Smooth muscle cell (in vitro differentiated cells): ENCODE measurements around the gene C11orf24. TPM values are rescaled to one million over a fixed set of nuclear protein-coding genes. Genes with fewer than 3 reads are reported as not detected.

Source experiments
- DNase-seq: peaks from one replicate; lab custom pipeline; 2025; ENCODE audit not compliant: unreplicated experiment; lab: John Stamatoyannopoulos, UW
- H2AFZ ChIP-seq: fragments of 200-600 bp; sonication (generic); 2 replicates; pipeline ENCODE4 v1.6.0; 2016; ENCODE audit warnings: antibody characterized with exemption, low read depth, mild to moderate bottlenecking
- H3F3A ChIP-seq: fragments of 200-600 bp; sonication (generic); 2 replicates; pipeline ENCODE4 v1.6.0; 2017; ENCODE audit warnings: antibody characterized with exemption, low read depth
- H3K27ac ChIP-seq: fragments of 200-600 bp; sonication (generic); 2 replicates; pipeline ENCODE4 v1.5.1; 2016; ENCODE audit warnings: low read depth, mild to moderate bottlenecking
- H3K27me3 ChIP-seq: fragments of 200-600 bp; sonication (generic); 2 replicates; pipeline ENCODE4 v1.6.1; 2016; ENCODE audit warnings: low read depth, mild to moderate bottlenecking
- H3K36me3 ChIP-seq: fragments of 200-600 bp; sonication (generic); 2 replicates; pipeline ENCODE4 v1.5.1; 2016; ENCODE audit warnings: low read depth
- H3K4me1 ChIP-seq: fragments of 200-600 bp; sonication (generic); 2 replicates; pipeline ENCODE4 v1.5.1; 2016; ENCODE audit warnings: low read depth
- H3K4me2 ChIP-seq: fragments of 200-600 bp; sonication (generic); 2 replicates; pipeline ENCODE4 v1.6.0; 2016; ENCODE audit warnings: mild to moderate bottlenecking
- H3K4me3 ChIP-seq: fragments of 200-600 bp; sonication (generic); 2 replicates; pipeline ENCODE4 v1.5.1; 2016; ENCODE audit warnings: mild to moderate bottlenecking
- H3K79me2 ChIP-seq: fragments of 200-600 bp; sonication (generic); 2 replicates; pipeline ENCODE4 v1.6.0; 2016; ENCODE audit warnings: low read depth, mild to moderate bottlenecking
- H3K9ac ChIP-seq: fragments of 200-600 bp; sonication (generic); 2 replicates; pipeline ENCODE4 v1.6.0; 2016; ENCODE audit warnings: low read depth
- H3K9me3 ChIP-seq: fragments of 200-600 bp; sonication (generic); replicated peaks from 2 replicates; pipeline ENCODE4 v1.5.1; 2016; ENCODE audit warnings: low read depth
- H4K20me1 ChIP-seq: fragments of 200-600 bp; sonication (generic); 2 replicates; pipeline ENCODE4 v1.6.0; 2016; ENCODE audit warnings: low read depth
- CTCF ChIP-seq: fragments of 200-600 bp; sonication (generic); IDR thresholded peaks from 2 replicates; pipeline ENCODE4 v1.5.1; 2017; ENCODE audit warnings: borderline replicate concordance, mild to moderate bottlenecking, antibody characterized with exemption; ENCODE audit not compliant: insufficient read depth, poor library complexity, severe bottlenecking
- WGBS: methylation state at CpG from one replicate; pipeline ENCODE4 v1.1.7; 2016; ENCODE audit warnings: low lambda C conversion rate; 5-methylcytosine and 5-hydroxymethylcytosine counted together
- polyA plus RNA-seq: library from polyadenylated mRNA; unstranded; fragments of >200 nt; fragmentation: Nextera tagmentation; extraction: Ambion mirVana; gene quantifications from 2 replicates; pipeline ENCODE4 v1.2.1, GENCODE V29; 2016
- total RNA-seq: library from RNA; depleted of rRNA; stranded (reverse); fragments of >200 nt; gene quantifications from 2 replicates; pipeline ENCODE4 v1.2.3, GENCODE V29; 2014

The C11orf24 gene
- total and polyA plus RNA-seq, 2 experiments from 2014 or later, result 58.1 to 97.5 TPM

- Histone ChIP-seq H3K9ac (no peak overlapping the region), H3K79me2 (peaks cover 49% of the 10 kb centered on the region), H3K27me3 (no peaks in the 10 kb centered on the region), H3K4me1 (peaks cover 12% of the 10 kb centered on the region), H3K9me3 (no peaks in the 10 kb centered on the region), H3K4me2 (no peak overlapping the region), H3F3A (no peaks in the 10 kb centered on the region), H4K20me1 (peaks cover 66% of the 10 kb centered on the region), H3K36me3 (no peaks in the 10 kb centered on the region), H3K4me3 (no peak overlapping the region), H2AFZ (no peak overlapping the region), H3K27ac (peak overlapping the region; percentile 39)
- no peak for DNase-seq
- TF ChIP-seq CTCF, result no peak
- 96% methylated on average over 6 of the region's 6 CpGs for WGBS
Observed at GRCh38 chr11:68267881-68268240, 3.9 kb downstream of the C11orf24 start.

- 84% methylated on average over 12 of the region's 12 CpGs for WGBS
- no peak overlapping the region for H3K4me3 ChIP-seq
- H3K9me3 ChIP-seq, result no peaks in the 10 kb centered on the region
- H3K79me2 ChIP-seq, result peaks cover 49% of the 10 kb centered on the region
- no peak for TF ChIP-seq CTCF
- no peaks in the 10 kb centered on the region for H3F3A ChIP-seq
- peak overlapping the region; percentile 39 for H3K27ac ChIP-seq
- H3K27me3 ChIP-seq, result no peaks in the 10 kb centered on the region
- no peaks in the 10 kb centered on the region for H3K36me3 ChIP-seq
- peaks cover 66% of the 10 kb centered on the region for H4K20me1 ChIP-seq
- no peak overlapping the region for H3K9ac ChIP-seq
- H3K4me2 ChIP-seq, result no peak overlapping the region
- H2AFZ ChIP-seq, result no peak overlapping the region
- DNase-seq, result no peak
- H3K4me1 ChIP-seq, result peaks cover 12% of the 10 kb centered on the region
Observed at GRCh38 chr11:68266936-68267880, 4.6 kb downstream of the C11orf24 start.

DNA sequence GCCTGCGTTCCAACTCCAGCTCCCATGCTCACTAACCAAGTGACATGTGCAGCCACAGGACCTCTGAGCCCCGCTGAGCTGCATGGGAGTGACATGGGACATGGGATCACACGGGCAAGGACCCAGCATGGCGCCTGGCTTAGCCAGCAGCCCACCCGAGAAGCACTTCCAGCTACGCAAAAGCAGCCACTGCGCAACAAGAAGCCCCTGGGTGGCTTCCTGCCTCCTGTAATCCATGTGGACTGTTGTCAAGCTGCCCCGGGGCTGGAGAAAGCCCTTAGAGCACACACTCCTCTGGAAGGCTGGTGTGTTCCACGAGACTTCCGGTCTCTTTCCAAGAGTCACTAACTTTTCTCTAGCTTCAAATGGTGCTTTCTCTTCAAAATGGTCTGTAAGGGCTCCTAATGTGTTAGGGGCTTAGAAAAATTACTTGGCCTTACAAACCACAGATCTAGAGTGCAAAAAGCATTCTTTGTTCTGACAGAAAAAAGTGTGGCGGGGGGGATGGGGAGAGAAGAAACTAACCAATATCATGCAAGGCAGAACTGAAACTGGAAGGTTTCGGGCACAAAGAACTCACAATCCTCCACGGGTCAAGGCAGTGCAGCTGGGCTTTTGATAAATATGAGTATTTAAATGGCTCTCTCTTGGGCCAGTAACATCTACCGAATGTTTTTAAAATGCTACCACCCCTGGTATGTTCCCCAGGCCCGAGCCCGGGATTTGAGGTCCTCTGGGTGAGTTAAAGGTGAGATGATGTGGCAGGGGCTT lies 5.5 kb downstream of the C11orf24 start:
- Histone ChIP-seq H3K36me3 (no peaks in the 10 kb centered on the region), H3K4me1 (peaks cover 12% of the 10 kb centered on the region), H2AFZ (no peak overlapping the region), H3F3A (no peaks in the 10 kb centered on the region), H3K9me3 (no peaks in the 10 kb centered on the region), H3K4me3 (no peak overlapping the region), H3K27ac (peak overlapping the region; percentile 15), H3K27me3 (no peaks in the 10 kb centered on the region), H4K20me1 (peaks cover 66% of the 10 kb centered on the region), H3K79me2 (peaks cover 45% of the 10 kb centered on the region), H3K4me2 (no peak overlapping the region), H3K9ac (no peak overlapping the region)
- no peak for DNase-seq
- 91% methylated on average over 16 of the region's 16 CpGs for WGBS
- TF ChIP-seq CTCF, result no peak
